ENCODE results near the gene PCDHA3. TPM values are rescaled to one million over a fixed set of nuclear protein-coding genes. Genes with fewer than 3 reads are reported as not detected.
"Not testable (repeated sequence)": the region's sequence is repeated elsewhere in the genome, so short reads cannot be mapped to it uniquely, and the experiment has no call there.

Gene PCDHA3
- polyA plus RNA-seq, 1 donor from 2014 or later: 1.7 TPM

- no peaks in the 10 kb centered on the region for H3K9me2 ChIP-seq (ENCODE audit: insufficient read depth, low read length)
- no peaks in the 10 kb centered on the region for H4K20me1 ChIP-seq (ENCODE audit: insufficient read depth)
- no peaks in the 10 kb centered on the region for H3K79me2 ChIP-seq (replicated peaks; ENCODE audit: insufficient read depth, low read length)
- no peak within 1 kb of the TSS for H2AFZ ChIP-seq (ENCODE audit: low read depth, low read length)
- TF ChIP-seq MXI1 (conservative IDR thresholded peaks at IDR 0.05; ENCODE audit: poor library complexity, severe bottlenecking): no peak
- TF ChIP-seq POLR2AphosphoS5 (IDR thresholded peaks at IDR 0.05): no peak
- no peak for TF ChIP-seq SMC3 (conservative IDR thresholded peaks at IDR 0.05; ENCODE audit: poor library complexity)
- TF ChIP-seq, protein P1, sequence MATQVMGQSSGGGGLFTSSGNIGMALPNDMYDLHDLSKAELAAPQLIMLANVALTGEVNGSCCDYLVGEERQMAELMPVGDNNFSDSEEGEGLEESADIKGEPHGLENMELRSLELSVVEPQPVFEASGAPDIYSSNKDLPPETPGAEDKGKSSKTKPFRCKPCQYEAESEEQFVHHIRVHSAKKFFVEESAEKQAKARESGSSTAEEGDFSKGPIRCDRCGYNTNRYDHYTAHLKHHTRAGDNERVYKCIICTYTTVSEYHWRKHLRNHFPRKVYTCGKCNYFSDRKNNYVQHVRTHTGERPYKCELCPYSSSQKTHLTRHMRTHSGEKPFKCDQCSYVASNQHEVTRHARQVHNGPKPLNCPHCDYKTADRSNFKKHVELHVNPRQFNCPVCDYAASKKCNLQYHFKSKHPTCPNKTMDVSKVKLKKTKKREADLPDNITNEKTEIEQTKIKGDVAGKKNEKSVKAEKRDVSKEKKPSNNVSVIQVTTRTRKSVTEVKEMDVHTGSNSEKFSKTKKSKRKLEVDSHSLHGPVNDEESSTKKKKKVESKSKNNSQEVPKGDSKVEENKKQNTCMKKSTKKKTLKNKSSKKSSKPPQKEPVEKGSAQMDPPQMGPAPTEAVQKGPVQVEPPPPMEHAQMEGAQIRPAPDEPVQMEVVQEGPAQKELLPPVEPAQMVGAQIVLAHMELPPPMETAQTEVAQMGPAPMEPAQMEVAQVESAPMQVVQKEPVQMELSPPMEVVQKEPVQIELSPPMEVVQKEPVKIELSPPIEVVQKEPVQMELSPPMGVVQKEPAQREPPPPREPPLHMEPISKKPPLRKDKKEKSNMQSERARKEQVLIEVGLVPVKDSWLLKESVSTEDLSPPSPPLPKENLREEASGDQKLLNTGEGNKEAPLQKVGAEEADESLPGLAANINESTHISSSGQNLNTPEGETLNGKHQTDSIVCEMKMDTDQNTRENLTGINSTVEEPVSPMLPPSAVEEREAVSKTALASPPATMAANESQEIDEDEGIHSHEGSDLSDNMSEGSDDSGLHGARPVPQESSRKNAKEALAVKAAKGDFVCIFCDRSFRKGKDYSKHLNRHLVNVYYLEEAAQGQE (IDR thresholded peaks at IDR 0.05; ENCODE audit: borderline replicate concordance): no peak
- TF ChIP-seq EZH2 (IDR thresholded peaks at IDR 0.05; ENCODE audit: borderline replicate concordance, insufficient read depth, low read length, poor library complexity, severe bottlenecking): no peak
- TF ChIP-seq TAF1 (IDR thresholded peaks at IDR 0.05; ENCODE audit: low read depth): no peak
- no peak for TF ChIP-seq RAD21 (conservative IDR thresholded peaks at IDR 0.05)
- no peak for TF ChIP-seq EP300 (conservative IDR thresholded peaks at IDR 0.05; ENCODE audit: poor library complexity, severe bottlenecking)
- TF ChIP-seq, protein P2, sequence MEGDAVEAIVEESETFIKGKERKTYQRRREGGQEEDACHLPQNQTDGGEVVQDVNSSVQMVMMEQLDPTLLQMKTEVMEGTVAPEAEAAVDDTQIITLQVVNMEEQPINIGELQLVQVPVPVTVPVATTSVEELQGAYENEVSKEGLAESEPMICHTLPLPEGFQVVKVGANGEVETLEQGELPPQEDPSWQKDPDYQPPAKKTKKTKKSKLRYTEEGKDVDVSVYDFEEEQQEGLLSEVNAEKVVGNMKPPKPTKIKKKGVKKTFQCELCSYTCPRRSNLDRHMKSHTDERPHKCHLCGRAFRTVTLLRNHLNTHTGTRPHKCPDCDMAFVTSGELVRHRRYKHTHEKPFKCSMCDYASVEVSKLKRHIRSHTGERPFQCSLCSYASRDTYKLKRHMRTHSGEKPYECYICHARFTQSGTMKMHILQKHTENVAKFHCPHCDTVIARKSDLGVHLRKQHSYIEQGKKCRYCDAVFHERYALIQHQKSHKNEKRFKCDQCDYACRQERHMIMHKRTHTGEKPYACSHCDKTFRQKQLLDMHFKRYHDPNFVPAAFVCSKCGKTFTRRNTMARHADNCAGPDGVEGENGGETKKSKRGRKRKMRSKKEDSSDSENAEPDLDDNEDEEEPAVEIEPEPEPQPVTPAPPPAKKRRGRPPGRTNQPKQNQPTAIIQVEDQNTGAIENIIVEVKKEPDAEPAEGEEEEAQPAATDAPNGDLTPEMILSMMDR (IDR thresholded peaks at IDR 0.05; ENCODE audit: poor library complexity, severe bottlenecking): no peak
- H3K4me3 ChIP-seq (ENCODE audit: low read length): no peak within 1 kb of the TSS
- H3F3A ChIP-seq (ENCODE audit: insufficient read depth, low read length, poor library complexity, severe bottlenecking): no peaks in the 10 kb centered on the region
- peaks cover 41% of the 10 kb centered on the region for H3K9me3 ChIP-seq (ENCODE audit: low read length)
- no peak within 1 kb of the TSS for H3K9ac ChIP-seq (ENCODE audit: low read length)
- no peak within 1 kb of the TSS for H3K27ac ChIP-seq (ENCODE audit: low read length)
- no peaks in the 10 kb centered on the region for H3K36me3 ChIP-seq (ENCODE audit: insufficient read depth, low read length)
- no peaks in the 10 kb centered on the region for H3K27me3 ChIP-seq (ENCODE audit: insufficient read depth, low read depth, low read length)
- no peak within 1 kb of the TSS for H3K4me2 ChIP-seq (ENCODE audit: low read length)
Measured at GRCh38 chr5:140785905-140786686, 14.8 kb upstream of the PCDHA3 start, which contains the start of gene PCDHA1. TSS of gene PCDHA1 (plus strand) at chr5:140786140.

DNA sequence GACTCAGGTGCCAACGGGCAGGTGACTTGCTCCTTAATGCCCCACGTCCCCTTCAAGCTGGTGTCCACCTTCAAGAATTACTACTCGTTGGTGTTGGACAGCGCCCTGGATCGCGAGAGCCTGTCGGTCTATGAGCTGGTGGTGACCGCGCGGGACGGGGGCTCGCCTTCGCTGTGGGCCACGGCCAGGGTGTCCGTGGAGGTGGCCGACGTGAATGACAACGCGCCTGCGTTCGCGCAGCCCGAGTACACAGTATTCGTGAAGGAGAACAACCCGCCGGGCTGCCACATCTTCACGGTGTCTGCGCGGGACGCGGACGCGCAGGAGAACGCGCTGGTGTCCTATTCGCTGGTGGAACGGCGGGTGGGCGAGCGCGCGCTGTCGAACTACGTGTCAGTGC, 13.4 kb upstream of the PCDHA3 start:
- H3K9me2 ChIP-seq (ENCODE audit: insufficient read depth, low read length); H3K36me3 ChIP-seq (ENCODE audit: insufficient read depth, low read length); H3K27me3 ChIP-seq (ENCODE audit: insufficient read depth, low read depth, low read length); H3K79me2 ChIP-seq (replicated peaks; ENCODE audit: insufficient read depth, low read length); H3K27ac ChIP-seq (ENCODE audit: low read length); H3K4me2 ChIP-seq (ENCODE audit: low read length); H2AFZ ChIP-seq (ENCODE audit: low read depth, low read length); H3K9ac ChIP-seq (ENCODE audit: low read length); H3F3A ChIP-seq (ENCODE audit: insufficient read depth, low read length, poor library complexity, severe bottlenecking); H4K20me1 ChIP-seq (ENCODE audit: insufficient read depth); H3K4me3 ChIP-seq (ENCODE audit: low read length): not testable (repeated sequence)
- H3K9me3 ChIP-seq (ENCODE audit: low read length): peaks cover 44% of the 10 kb centered on the region

DNA sequence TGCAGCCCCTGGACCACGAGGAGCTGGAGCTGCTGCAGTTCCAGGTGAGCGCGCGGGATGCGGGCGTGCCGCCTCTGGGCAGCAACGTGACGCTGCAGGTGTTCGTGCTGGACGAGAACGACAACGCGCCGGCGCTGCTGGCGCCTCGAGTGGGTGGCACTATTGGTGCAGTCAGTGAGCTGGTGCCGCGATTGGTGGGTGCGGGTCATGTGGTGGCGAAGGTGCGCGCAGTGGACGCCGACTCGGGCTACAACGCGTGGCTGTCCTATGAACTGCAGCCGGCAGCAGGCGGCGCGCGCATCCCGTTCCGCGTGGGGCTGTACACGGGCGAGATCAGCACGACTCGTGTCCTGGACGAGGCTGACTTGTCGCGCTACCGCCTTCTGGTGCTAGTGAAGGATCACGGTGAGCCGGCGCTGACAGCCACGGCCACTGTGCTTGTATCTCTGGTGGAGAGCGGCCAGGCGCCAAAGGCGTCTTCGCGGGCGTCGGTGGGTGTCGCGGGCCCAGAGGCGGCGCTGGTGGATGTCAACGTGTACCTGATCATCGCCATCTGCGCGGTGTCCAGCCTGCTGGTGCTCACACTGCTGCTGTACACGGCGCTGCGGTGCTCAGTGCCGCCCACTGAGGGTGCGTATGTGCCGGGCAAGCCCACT, 12.9 kb upstream of the PCDHA3 start:
- H3K4me3 ChIP-seq (ENCODE audit: low read length); H3F3A ChIP-seq (ENCODE audit: insufficient read depth, low read length, poor library complexity, severe bottlenecking); H3K4me2 ChIP-seq (ENCODE audit: low read length); H3K9ac ChIP-seq (ENCODE audit: low read length); H3K79me2 ChIP-seq (replicated peaks; ENCODE audit: insufficient read depth, low read length); H2AFZ ChIP-seq (ENCODE audit: low read depth, low read length); H3K9me2 ChIP-seq (ENCODE audit: insufficient read depth, low read length); H3K27me3 ChIP-seq (ENCODE audit: insufficient read depth, low read depth, low read length); H3K27ac ChIP-seq (ENCODE audit: low read length); H3K36me3 ChIP-seq (ENCODE audit: insufficient read depth, low read length); H4K20me1 ChIP-seq (ENCODE audit: insufficient read depth): not testable (repeated sequence)
- H3K9me3 ChIP-seq (ENCODE audit: low read length): peaks cover 45% of the 10 kb centered on the region
